Neural progenitor cell (in vitro differentiated cells): ENCODE measurements around the gene SLC6A12. TPM values are rescaled to one million over a fixed set of nuclear protein-coding genes. Genes with fewer than 3 reads are reported as not detected.
A peak's percentile ranks its signal among the peaks of the same experiment; 100 is the strongest.

Source experiments
- DNase-seq: peaks from one replicate; pipeline ENCODE4 v3.0.0-alpha.2; 2016; ENCODE audit warnings: low spot score
- H2AFZ ChIP-seq: fragments of 200-600 bp; sonication (generic); replicated peaks from 2 replicates; pipeline ENCODE4 v1.6.1; 2016; ENCODE audit warnings: antibody characterized with exemption
- H3F3A ChIP-seq: fragments of 200-600 bp; sonication (generic); 2 replicates; pipeline ENCODE4 v1.6.1; 2016; ENCODE audit warnings: antibody characterized with exemption, low read depth
- H3K27ac ChIP-seq: fragments of 200-600 bp; sonication (generic); 2 replicates; pipeline ENCODE4 v1.5.1; 2016; ENCODE audit warnings: mild to moderate bottlenecking
- H3K27me3 ChIP-seq: fragments of 200-600 bp; sonication (generic); 2 replicates; pipeline ENCODE4 v1.6.1; 2016; ENCODE audit warnings: mild to moderate bottlenecking, moderate library complexity
- H3K36me3 ChIP-seq: fragments of 200-600 bp; sonication (generic); 2 replicates; pipeline ENCODE4 v1.5.1; 2016
- H3K4me1 ChIP-seq: fragments of 200-600 bp; sonication (generic); 2 replicates; pipeline ENCODE4 v1.6.1; 2016; ENCODE audit warnings: mixed run types
- H3K4me2 ChIP-seq: fragments of 200-600 bp; sonication (generic); 2 replicates; pipeline ENCODE4 v1.6.1; 2016
- H3K4me3 ChIP-seq: fragments of 200-600 bp; sonication (generic); 2 replicates; pipeline ENCODE4 v1.5.1; 2016
- H3K79me2 ChIP-seq: fragments of 200-600 bp; sonication (generic); 2 replicates; pipeline ENCODE4 v1.6.1; 2016; ENCODE audit warnings: low read depth
- H3K9ac ChIP-seq: fragments of 200-600 bp; sonication (generic); 2 replicates; pipeline ENCODE4 v1.6.1; 2016
- H3K9me3 ChIP-seq: fragments of 200-600 bp; sonication (generic); 2 replicates; pipeline ENCODE4 v1.5.1; 2016; ENCODE audit warnings: low read depth
- H4K20me1 ChIP-seq: fragments of 200-600 bp; sonication (generic); 2 replicates; pipeline ENCODE4 v1.6.1; 2016; ENCODE audit warnings: low read depth
- H3K27ac Mint-ChIP-seq: 3 replicates; pipeline ENCODE4 v1.8.0; 2021; ENCODE audit warnings: mixed read lengths
- H3K27me3 Mint-ChIP-seq: 2 replicates; pipeline ENCODE4 v1.8.0; 2022; ENCODE audit warnings: low read depth, mild to moderate bottlenecking, inconsistent platforms, moderate library complexity, mixed read lengths; ENCODE audit not compliant: insufficient read depth
- H3K36me3 Mint-ChIP-seq: 3 replicates; pipeline ENCODE4 v1.8.0; 2021; ENCODE audit warnings: mixed read lengths
- H3K4me1 Mint-ChIP-seq: 3 replicates; pipeline ENCODE4 v1.8.0; 2021; ENCODE audit warnings: mixed read lengths
- H3K4me3 Mint-ChIP-seq: 3 replicates; pipeline ENCODE4 v1.8.0; 2021; ENCODE audit warnings: mild to moderate bottlenecking, moderate library complexity, mixed read lengths
- H3K9me3 Mint-ChIP-seq: 3 replicates; pipeline ENCODE4 v1.8.0; 2020; ENCODE audit warnings: mixed read lengths
- EZH2 ChIP-seq: fragments of 200-600 bp; sonication (generic); IDR thresholded peaks from 2 replicates; pipeline ENCODE4 v1.6.1; 2017; ENCODE audit warnings: antibody characterized with exemption, mild to moderate bottlenecking, moderate library complexity
- EZH2phosphoT487 ChIP-seq: fragments of 200-600 bp; sonication (generic); IDR thresholded peaks from 2 replicates; pipeline ENCODE4 v1.6.1; 2017; ENCODE audit warnings: antibody characterized with exemption
- total RNA-seq: library from RNA; depleted of rRNA; stranded (reverse); fragments of >200 nt; gene quantifications from 2 replicates; pipeline ENCODE4 v1.2.3, GENCODE V29; 2015; ENCODE audit warnings: low replicate concordance
- TF ChIP-seq, protein P1 (sequence below): fragments of 200-600 bp; sonication (generic); IDR thresholded peaks from 2 replicates; pipeline ENCODE4 v1.5.1; 2017; ENCODE audit warnings: antibody characterized with exemption, mild to moderate bottlenecking

Gene SLC6A12
- total RNA-seq, 1 donor from 2014 or later, result not detected

DNA sequence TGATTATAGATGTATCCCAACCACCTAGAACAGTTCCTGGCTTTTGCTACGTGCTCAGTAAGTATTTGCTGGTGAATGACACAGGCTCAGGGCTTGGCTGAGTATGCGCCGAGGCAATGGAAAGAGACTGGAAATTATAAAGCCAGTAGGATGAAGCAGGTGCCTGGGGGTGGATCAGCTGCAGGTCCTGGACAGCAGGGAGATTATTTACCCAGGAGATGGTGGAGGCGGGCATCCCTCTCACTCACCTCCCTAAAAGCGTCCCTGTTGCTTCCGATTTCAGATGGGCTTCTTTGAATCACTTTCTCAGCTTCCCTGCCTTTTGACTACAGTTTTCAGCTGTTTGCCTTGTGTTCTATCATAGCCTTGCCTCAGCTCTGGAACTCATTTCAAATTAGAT, 42.3 kb upstream of the SLC6A12 start:
- Histone ChIP-seq H2AFZ (no peak overlapping the region), H3K9me3 (no peaks in the 10 kb centered on the region), H3K36me3 (no peaks in the 10 kb centered on the region), H3K4me2 (no peak overlapping the region), H4K20me1 (no peaks in the 10 kb centered on the region), H3K27ac (no peak overlapping the region), H3K27me3 (peaks cover 10% of the 10 kb centered on the region), H3F3A (no peaks in the 10 kb centered on the region), H3K79me2 (no peaks in the 10 kb centered on the region), H3K9ac (no peak overlapping the region), H3K4me1 (no peaks in the 10 kb centered on the region), H3K4me3 (no peak overlapping the region)
- Mint-ChIP-seq H3K27me3 (peaks cover 15% of the 10 kb centered on the region), H3K27ac (no peak overlapping the region), H3K36me3 (no peaks in the 10 kb centered on the region), H3K9me3 (no peaks in the 10 kb centered on the region), H3K4me1 (peaks cover 2% of the 10 kb centered on the region), H3K4me3 (no peak overlapping the region)
- TF ChIP-seq EZH2, result no peak
- TF ChIP-seq, protein P1, sequence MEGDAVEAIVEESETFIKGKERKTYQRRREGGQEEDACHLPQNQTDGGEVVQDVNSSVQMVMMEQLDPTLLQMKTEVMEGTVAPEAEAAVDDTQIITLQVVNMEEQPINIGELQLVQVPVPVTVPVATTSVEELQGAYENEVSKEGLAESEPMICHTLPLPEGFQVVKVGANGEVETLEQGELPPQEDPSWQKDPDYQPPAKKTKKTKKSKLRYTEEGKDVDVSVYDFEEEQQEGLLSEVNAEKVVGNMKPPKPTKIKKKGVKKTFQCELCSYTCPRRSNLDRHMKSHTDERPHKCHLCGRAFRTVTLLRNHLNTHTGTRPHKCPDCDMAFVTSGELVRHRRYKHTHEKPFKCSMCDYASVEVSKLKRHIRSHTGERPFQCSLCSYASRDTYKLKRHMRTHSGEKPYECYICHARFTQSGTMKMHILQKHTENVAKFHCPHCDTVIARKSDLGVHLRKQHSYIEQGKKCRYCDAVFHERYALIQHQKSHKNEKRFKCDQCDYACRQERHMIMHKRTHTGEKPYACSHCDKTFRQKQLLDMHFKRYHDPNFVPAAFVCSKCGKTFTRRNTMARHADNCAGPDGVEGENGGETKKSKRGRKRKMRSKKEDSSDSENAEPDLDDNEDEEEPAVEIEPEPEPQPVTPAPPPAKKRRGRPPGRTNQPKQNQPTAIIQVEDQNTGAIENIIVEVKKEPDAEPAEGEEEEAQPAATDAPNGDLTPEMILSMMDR, result no peak
- no peak for TF ChIP-seq EZH2phosphoT487
- no peak for DNase-seq

DNA sequence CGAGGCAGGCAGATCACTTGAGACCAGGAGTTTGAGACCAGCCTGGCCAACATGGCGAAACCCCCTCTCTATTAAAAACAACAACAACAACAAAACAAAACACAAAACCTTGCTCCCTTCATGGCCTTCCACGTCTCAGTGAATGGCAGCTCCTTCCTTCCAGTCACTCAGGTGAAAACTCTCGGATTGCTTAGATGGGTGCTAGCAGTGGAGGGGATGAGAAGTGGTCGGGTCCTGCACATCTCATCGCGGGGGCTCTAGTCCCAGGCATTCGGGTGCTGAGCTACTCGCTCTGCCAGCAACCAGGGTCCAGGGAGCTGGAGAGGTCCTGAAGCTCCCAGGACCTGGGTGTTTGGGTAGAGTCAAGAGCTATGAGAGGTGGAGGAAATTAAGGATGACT, 41.0 kb upstream of the SLC6A12 start:
- H3K4me1 ChIP-seq, result no peaks in the 10 kb centered on the region
- Mint-ChIP-seq H3K4me3 (no peak overlapping the region), H3K9me3 (no peaks in the 10 kb centered on the region), H3K27ac (no peak overlapping the region), H3K27me3 (peaks cover 14% of the 10 kb centered on the region), H3K4me1 (peaks cover 2% of the 10 kb centered on the region), H3K36me3 (no peaks in the 10 kb centered on the region)
- H3K9me3 ChIP-seq, result no peaks in the 10 kb centered on the region
- no peak overlapping the region for H3K4me3 ChIP-seq
- H3K27me3 ChIP-seq, result peaks cover 12% of the 10 kb centered on the region
- TF ChIP-seq, protein P1, result no peak
- TF ChIP-seq EZH2phosphoT487 (no peak), EZH2 (no peak)
- H3K9ac ChIP-seq, result no peak overlapping the region
- no peak overlapping the region for H3K27ac ChIP-seq
- H3K4me2 ChIP-seq, result no peak overlapping the region
- H2AFZ ChIP-seq, result no peak overlapping the region
- no peaks in the 10 kb centered on the region for H3K79me2 ChIP-seq
- no peaks in the 10 kb centered on the region for H3F3A ChIP-seq
- H4K20me1 ChIP-seq, result no peaks in the 10 kb centered on the region
- DNase-seq, result no peak
- no peaks in the 10 kb centered on the region for H3K36me3 ChIP-seq

DNA sequence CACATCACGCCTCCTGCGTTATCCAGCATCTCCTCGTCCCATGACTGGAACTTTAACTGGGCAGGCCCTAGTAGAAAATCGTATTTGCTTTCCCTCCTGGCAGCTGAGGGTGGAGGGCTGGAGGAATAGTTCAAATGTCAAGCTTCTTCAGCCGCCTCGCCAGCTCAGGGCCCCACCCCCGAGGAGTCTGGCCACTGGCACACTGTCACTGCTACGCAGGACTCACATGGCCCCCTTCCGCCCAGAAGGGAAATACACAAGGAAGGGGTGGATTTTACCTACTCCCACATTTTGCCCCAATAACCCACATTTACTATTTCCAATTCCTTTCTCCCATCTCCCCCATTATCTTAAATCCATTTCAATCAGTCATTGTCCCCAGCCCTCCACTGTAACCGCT, 40.1 kb upstream of the SLC6A12 start:
- DNase-seq, result peak; percentile 27
- Mint-ChIP-seq H3K36me3 (no peaks in the 10 kb centered on the region), H3K4me1 (peaks cover 2% of the 10 kb centered on the region), H3K4me3 (no peak overlapping the region), H3K9me3 (no peaks in the 10 kb centered on the region), H3K27me3 (peaks cover 15% of the 10 kb centered on the region), H3K27ac (no peak overlapping the region)
- Histone ChIP-seq H3K9ac (no peak overlapping the region), H3K36me3 (no peaks in the 10 kb centered on the region), H3F3A (no peaks in the 10 kb centered on the region), H3K27ac (no peak overlapping the region), H4K20me1 (no peaks in the 10 kb centered on the region), H3K4me2 (no peak overlapping the region), H3K4me1 (no peaks in the 10 kb centered on the region), H3K27me3 (peaks cover 21% of the 10 kb centered on the region), H3K4me3 (no peak overlapping the region), H3K9me3 (no peaks in the 10 kb centered on the region), H3K79me2 (no peaks in the 10 kb centered on the region), H2AFZ (peak overlapping the region; percentile 50)
- no peak for TF ChIP-seq EZH2phosphoT487
- no peak for TF ChIP-seq EZH2
- TF ChIP-seq, protein P1, result no peak
